Hepatocyte (in vitro differentiated cells): Measurements from ENCODE around the gene LNPEP. TPM values are rescaled to one million over a fixed set of nuclear protein-coding genes. Genes with fewer than 3 reads are reported as not detected.

Experiments
- DNase-seq: peaks from one replicate; pipeline ENCODE4 v3.0.0-alpha.2; 2016; ENCODE audit warnings: low spot score
- H2AFZ ChIP-seq: fragments of 200-600 bp; sonication (generic); 2 replicates; pipeline ENCODE4 v1.6.0; 2016; ENCODE audit warnings: antibody characterized with exemption, mild to moderate bottlenecking
- H3K27ac ChIP-seq: fragments of 200-600 bp; sonication (generic); 2 replicates; pipeline ENCODE4 v1.5.1; 2016; ENCODE audit warnings: mild to moderate bottlenecking
- H3K27me3 ChIP-seq: fragments of 200-600 bp; sonication (generic); 2 replicates; pipeline ENCODE4 v1.6.1; 2016
- H3K36me3 ChIP-seq: fragments of 200-600 bp; sonication (generic); replicated peaks from 2 replicates; pipeline ENCODE4 v1.5.1; 2016; ENCODE audit warnings: low read depth; ENCODE audit not compliant: insufficient read depth
- H3K4me1 ChIP-seq: fragments of 200-600 bp; sonication (generic); 2 replicates; pipeline ENCODE4 v1.5.1; 2016; ENCODE audit warnings: mild to moderate bottlenecking, moderate library complexity; ENCODE audit not compliant: insufficient read depth
- H3K4me2 ChIP-seq: fragments of 200-600 bp; sonication (generic); 2 replicates; pipeline ENCODE4 v1.6.0; 2016
- H3K4me3 ChIP-seq: fragments of 200-600 bp; sonication (generic); 2 replicates; pipeline ENCODE4 v1.5.1; 2016; ENCODE audit warnings: mild to moderate bottlenecking
- H3K79me2 ChIP-seq: fragments of 200-600 bp; sonication (generic); 2 replicates; pipeline ENCODE4 v1.6.0; 2017; ENCODE audit warnings: mild to moderate bottlenecking
- H3K9me2 ChIP-seq: fragments of 200-600 bp; sonication (generic); replicated peaks from 2 replicates; pipeline ENCODE4 v1.6.0; 2017; ENCODE audit warnings: mild to moderate bottlenecking; ENCODE audit not compliant: insufficient read depth
- H3K9me3 ChIP-seq: fragments of 200-600 bp; sonication (generic); 2 replicates; pipeline ENCODE4 v1.5.1; 2016; ENCODE audit warnings: low read depth, mild to moderate bottlenecking
- H4K20me1 ChIP-seq: fragments of 200-600 bp; sonication (generic); 2 replicates; pipeline ENCODE4 v1.6.0; 2016; ENCODE audit warnings: mild to moderate bottlenecking; ENCODE audit not compliant: insufficient read depth, poor library complexity, severe bottlenecking
- EZH2 ChIP-seq: fragments of 200-600 bp; sonication (generic); IDR thresholded peaks from 2 replicates; pipeline ENCODE4 v1.6.1; 2016; ENCODE audit warnings: antibody characterized with exemption, mild to moderate bottlenecking, borderline replicate concordance
- EZH2phosphoT487 ChIP-seq: fragments of 200-600 bp; sonication (generic); IDR thresholded peaks from one replicate; pipeline ENCODE4 v1.6.1; 2018; ENCODE audit warnings: antibody characterized with exemption, mild to moderate bottlenecking, low read depth, moderate library complexity; ENCODE audit not compliant: unreplicated experiment, severe bottlenecking
- WGBS: methylation state at CpG from one replicate; pipeline ENCODE4 v1.1.6; 2016; ENCODE audit warnings: low lambda C conversion rate; ENCODE audit errors: missing lambda C conversion rate; 5-methylcytosine and 5-hydroxymethylcytosine counted together
- polyA plus RNA-seq: library from polyadenylated mRNA; unstranded; fragments of >200 nt; fragmentation: Nextera tagmentation; extraction: Ambion mirVana; gene quantifications from 2 replicates; pipeline ENCODE4 v1.2.1, GENCODE V29; 2016
- total RNA-seq: library from RNA; depleted of rRNA; stranded (reverse); fragments of >200 nt; gene quantifications from 2 replicates; pipeline ENCODE4 v1.2.3, GENCODE V29; 2014
- TF ChIP-seq, protein P1 (sequence below): fragments of 200-600 bp; sonication (generic); IDR thresholded peaks from 2 replicates; pipeline ENCODE4 v1.5.1; 2016; ENCODE audit warnings: antibody characterized with exemption, mild to moderate bottlenecking; ENCODE audit not compliant: poor library complexity

Gene LNPEP
- total and polyA plus RNA-seq, 2 experiments from 2014 or later = 4.9 to 32.6 TPM

GRCh38 chr5:97046270-97046982 is 110.5 kb downstream of the LNPEP start:
- no peak for DNase-seq
- Histone ChIP-seq H3K27me3 (no peaks in the 10 kb centered on the region), H3K4me3 (no peak overlapping the region), H3K9me2 (no peaks in the 10 kb centered on the region), H3K9me3 (no peaks in the 10 kb centered on the region), H3K27ac (no peak overlapping the region), H2AFZ (no peak overlapping the region), H3K79me2 (no peaks in the 10 kb centered on the region), H4K20me1 (no peaks in the 10 kb centered on the region), H3K36me3 (no peaks in the 10 kb centered on the region), H3K4me1 (peaks cover 7% of the 10 kb centered on the region), H3K4me2 (no peak overlapping the region)
- 76% methylated on average over 7 of the region's 7 CpGs for WGBS
- TF ChIP-seq EZH2phosphoT487 = no peak

GRCh38 chr5:97047076-97047475 is 111.2 kb downstream of the LNPEP start:
- H3K79me2 ChIP-seq = no peaks in the 10 kb centered on the region
- H3K4me1 ChIP-seq = peaks cover 7% of the 10 kb centered on the region
- WGBS = 89% methylated on average over 1 of the region's 1 CpG
- H3K4me2 ChIP-seq = no peak overlapping the region
- DNase-seq = no peak
- no peaks in the 10 kb centered on the region for H4K20me1 ChIP-seq
- no peak overlapping the region for H3K4me3 ChIP-seq
- no peaks in the 10 kb centered on the region for H3K36me3 ChIP-seq
- H3K27me3 ChIP-seq = no peaks in the 10 kb centered on the region
- no peak overlapping the region for H2AFZ ChIP-seq
- no peak for TF ChIP-seq EZH2
- TF ChIP-seq, protein P1, sequence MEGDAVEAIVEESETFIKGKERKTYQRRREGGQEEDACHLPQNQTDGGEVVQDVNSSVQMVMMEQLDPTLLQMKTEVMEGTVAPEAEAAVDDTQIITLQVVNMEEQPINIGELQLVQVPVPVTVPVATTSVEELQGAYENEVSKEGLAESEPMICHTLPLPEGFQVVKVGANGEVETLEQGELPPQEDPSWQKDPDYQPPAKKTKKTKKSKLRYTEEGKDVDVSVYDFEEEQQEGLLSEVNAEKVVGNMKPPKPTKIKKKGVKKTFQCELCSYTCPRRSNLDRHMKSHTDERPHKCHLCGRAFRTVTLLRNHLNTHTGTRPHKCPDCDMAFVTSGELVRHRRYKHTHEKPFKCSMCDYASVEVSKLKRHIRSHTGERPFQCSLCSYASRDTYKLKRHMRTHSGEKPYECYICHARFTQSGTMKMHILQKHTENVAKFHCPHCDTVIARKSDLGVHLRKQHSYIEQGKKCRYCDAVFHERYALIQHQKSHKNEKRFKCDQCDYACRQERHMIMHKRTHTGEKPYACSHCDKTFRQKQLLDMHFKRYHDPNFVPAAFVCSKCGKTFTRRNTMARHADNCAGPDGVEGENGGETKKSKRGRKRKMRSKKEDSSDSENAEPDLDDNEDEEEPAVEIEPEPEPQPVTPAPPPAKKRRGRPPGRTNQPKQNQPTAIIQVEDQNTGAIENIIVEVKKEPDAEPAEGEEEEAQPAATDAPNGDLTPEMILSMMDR = no peak
- TF ChIP-seq EZH2phosphoT487 = no peak
- no peaks in the 10 kb centered on the region for H3K9me2 ChIP-seq
- no peak overlapping the region for H3K27ac ChIP-seq
- H3K9me3 ChIP-seq = no peaks in the 10 kb centered on the region

GRCh38 chr5:97049175-97049574 is 113.3 kb downstream of the LNPEP start:
- Histone ChIP-seq H3K27me3 (no peaks in the 10 kb centered on the region), H3K4me2 (no peak overlapping the region), H3K79me2 (no peaks in the 10 kb centered on the region), H3K36me3 (no peaks in the 10 kb centered on the region), H3K4me1 (no peaks in the 10 kb centered on the region), H2AFZ (no peak overlapping the region), H3K4me3 (no peak overlapping the region), H3K9me3 (no peaks in the 10 kb centered on the region), H4K20me1 (no peaks in the 10 kb centered on the region), H3K9me2 (no peaks in the 10 kb centered on the region), H3K27ac (no peak overlapping the region)
- no peak for TF ChIP-seq EZH2phosphoT487
- TF ChIP-seq, protein P1 = no peak
- TF ChIP-seq EZH2 = no peak
- DNase-seq = no peak
- 96% methylated on average over 7 of the region's 7 CpGs for WGBS

DNA sequence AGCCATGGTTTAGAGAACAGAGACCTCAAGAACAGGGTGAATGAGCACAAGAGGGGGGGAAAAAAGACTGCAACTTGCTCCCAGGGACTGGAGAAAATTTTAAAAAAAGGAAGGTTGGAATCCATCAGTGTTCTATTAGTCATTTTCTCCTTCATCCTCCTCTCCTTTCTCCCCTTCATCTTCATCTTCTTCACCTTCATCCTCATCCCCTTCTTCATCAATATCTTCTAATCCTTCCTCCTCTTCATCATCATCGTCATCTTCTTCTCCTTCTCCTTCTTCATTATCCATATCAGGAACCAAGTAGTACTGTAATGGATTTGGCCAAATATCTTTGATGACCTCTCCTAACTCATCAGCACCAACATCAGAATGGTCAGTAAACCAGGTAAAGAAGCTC is 120.4 kb downstream of the LNPEP start:
- no peaks in the 10 kb centered on the region for H3K9me3 ChIP-seq
- no peak overlapping the region for H3K4me3 ChIP-seq
- DNase-seq = no peak
- no peaks in the 10 kb centered on the region for H3K79me2 ChIP-seq
- no peak overlapping the region for H3K4me2 ChIP-seq
- TF ChIP-seq EZH2phosphoT487 (no peak), EZH2 (no peak)
- TF ChIP-seq, protein P1 = no peak
- H3K27me3 ChIP-seq = no peaks in the 10 kb centered on the region
- H4K20me1 ChIP-seq = no peaks in the 10 kb centered on the region
- H3K27ac ChIP-seq = no peak overlapping the region
- no peak overlapping the region for H2AFZ ChIP-seq
- H3K4me1 ChIP-seq = no peaks in the 10 kb centered on the region
- H3K9me2 ChIP-seq = no peaks in the 10 kb centered on the region
- 100% methylated on average over 1 of the region's 1 CpG for whole genome bisulfite sequencing
- no peaks in the 10 kb centered on the region for H3K36me3 ChIP-seq
